Astrocyte (in vitro differentiated cells and primary cell): Measurements from ENCODE around the gene ABCA6. TPM values are rescaled to one million over a fixed set of nuclear protein-coding genes. Genes with fewer than 3 reads are reported as not detected.

Experiments
- DNase-seq: peaks from one replicate; pipeline ENCODE4 v3.0.0-alpha.2; 2010; ENCODE audit warnings: low read depth
- FAIRE-seq: peaks from 2 replicates; lab custom pipeline; 2011; peaks lifted over from hg19 to GRCh38; lab: Jason Lieb, UNC
- H2AFZ ChIP-seq: 2 replicates; pipeline ENCODE4 v1.6.0; 2012; ENCODE audit warnings: low read depth, low read length, inconsistent platforms
- H3K27ac ChIP-seq: 2 replicates; pipeline ENCODE4 v1.5.1; 2011; ENCODE audit warnings: low read depth, low read length, inconsistent platforms
- H3K27me3 ChIP-seq: 2 replicates; pipeline ENCODE4 v1.6.0; 2011; ENCODE audit warnings: low read length, inconsistent platforms; ENCODE audit not compliant: insufficient read depth
- H3K36me3 ChIP-seq: 2 replicates; pipeline ENCODE4 v1.5.1; 2011; ENCODE audit warnings: low read length, inconsistent platforms; ENCODE audit not compliant: insufficient read depth
- H3K4me1 ChIP-seq: 2 replicates; pipeline ENCODE4 v1.5.1; 2011; ENCODE audit warnings: low read length, inconsistent platforms; ENCODE audit not compliant: insufficient read depth
- H3K4me2 ChIP-seq: 2 replicates; pipeline ENCODE4 v1.6.0; 2012; ENCODE audit warnings: low read length, inconsistent platforms
- H3K4me3 ChIP-seq: 2 replicates; pipeline ENCODE4 v1.5.1; 2011; ENCODE audit warnings: low read depth, mild to moderate bottlenecking, low read length, inconsistent platforms; ENCODE audit not compliant: insufficient read depth
- H3K79me2 ChIP-seq: 2 replicates; pipeline ENCODE4 v1.6.0; 2012; ENCODE audit warnings: mild to moderate bottlenecking, low read length, inconsistent platforms; ENCODE audit not compliant: insufficient read depth
- H3K9ac ChIP-seq: 2 replicates; pipeline ENCODE4 v1.6.0; 2012; ENCODE audit warnings: mild to moderate bottlenecking, low read length, inconsistent platforms
- H3K9me3 ChIP-seq: 2 replicates; pipeline ENCODE4 v1.5.1; 2012; ENCODE audit warnings: low read depth, mild to moderate bottlenecking, low read length, inconsistent platforms; ENCODE audit not compliant: insufficient read depth
- H4K20me1 ChIP-seq: 2 replicates; pipeline ENCODE4 v1.6.0; 2012; ENCODE audit warnings: low read length, inconsistent platforms; ENCODE audit not compliant: insufficient read depth
- H3K27ac Mint-ChIP-seq: one replicate; pipeline ENCODE4 v1.8.0; 2021; ENCODE audit warnings: mild to moderate bottlenecking, mixed read lengths; ENCODE audit not compliant: unreplicated experiment
- H3K27me3 Mint-ChIP-seq: one replicate; pipeline ENCODE4 v1.8.0; 2021; ENCODE audit warnings: low read depth, mixed read lengths; ENCODE audit not compliant: unreplicated experiment
- H3K36me3 Mint-ChIP-seq: one replicate; pipeline ENCODE4 v1.8.0; 2021; ENCODE audit warnings: low read depth, mixed read lengths; ENCODE audit not compliant: unreplicated experiment
- H3K4me1 Mint-ChIP-seq: one replicate; pipeline ENCODE4 v1.8.0; 2021; ENCODE audit warnings: low read depth, mixed read lengths; ENCODE audit not compliant: unreplicated experiment
- H3K4me3 Mint-ChIP-seq: one replicate; pipeline ENCODE4 v1.8.0; 2021; ENCODE audit warnings: mild to moderate bottlenecking, moderate library complexity, mixed read lengths; ENCODE audit not compliant: unreplicated experiment
- H3K9me3 Mint-ChIP-seq: one replicate; pipeline ENCODE4 v1.8.0; 2021; ENCODE audit warnings: mild to moderate bottlenecking, mixed read lengths; ENCODE audit not compliant: unreplicated experiment
- CTCF ChIP-seq: IDR thresholded peaks from 2 replicates; pipeline ENCODE4 v1.5.1; 2011; ENCODE audit warnings: low read depth, mild to moderate bottlenecking, inconsistent platforms, low read length, moderate library complexity; ENCODE audit not compliant: insufficient read depth
- EZH2 ChIP-seq: IDR thresholded peaks from 2 replicates; pipeline ENCODE4 v1.6.1; 2012; ENCODE audit warnings: mild to moderate bottlenecking, low read length, inconsistent platforms; ENCODE audit not compliant: insufficient read depth
- total RNA-seq: library from RNA; stranded (reverse); gene quantifications from 2 replicates; pipeline ENCODE4 v1.2.1, GENCODE V29; 2021

The ABCA6 gene
- total RNA-seq, 1 donor from 2014 or later = not detected

GRCh38 chr17:69064001-69064400 is 77.7 kb downstream of the ABCA6 start:
- Histone ChIP-seq H3K9ac (no peak overlapping the region), H3K79me2 (no peaks in the 10 kb centered on the region), H3K9me3 (no peaks in the 10 kb centered on the region), H2AFZ (no peak overlapping the region), H3K36me3 (no peaks in the 10 kb centered on the region), H3K4me3 (no peak overlapping the region), H3K4me1 (no peaks in the 10 kb centered on the region), H3K27ac (no peak overlapping the region), H3K27me3 (no peaks in the 10 kb centered on the region), H3K4me2 (no peak overlapping the region), H4K20me1 (no peaks in the 10 kb centered on the region)
- no peak for DNase-seq
- no peaks in the 10 kb centered on the region for H3K27me3 Mint-ChIP-seq
- TF ChIP-seq EZH2 (no peak), CTCF (no peak)
- H3K9me3 Mint-ChIP-seq = no peaks in the 10 kb centered on the region
- no peaks in the 10 kb centered on the region for H3K36me3 Mint-ChIP-seq
- no peak overlapping the region for H3K27ac Mint-ChIP-seq
- H3K4me3 Mint-ChIP-seq = no peak overlapping the region
- FAIRE-seq = no peak
- H3K4me1 Mint-ChIP-seq = peaks cover 2% of the 10 kb centered on the region

GRCh38 chr17:69062860-69063581 is 78.7 kb downstream of the ABCA6 start:
- Mint-ChIP-seq H3K36me3 (no peaks in the 10 kb centered on the region), H3K27ac (no peak overlapping the region), H3K9me3 (no peaks in the 10 kb centered on the region), H3K4me1 (peaks cover 2% of the 10 kb centered on the region), H3K27me3 (no peaks in the 10 kb centered on the region), H3K4me3 (no peak overlapping the region)
- H3K9me3 ChIP-seq = no peaks in the 10 kb centered on the region
- no peak overlapping the region for H3K27ac ChIP-seq
- no peak for FAIRE-seq
- no peak overlapping the region for H3K4me3 ChIP-seq
- TF ChIP-seq EZH2 (no peak), CTCF (no peak)
- no peak overlapping the region for H3K4me2 ChIP-seq
- no peaks in the 10 kb centered on the region for H3K79me2 ChIP-seq
- no peaks in the 10 kb centered on the region for H3K27me3 ChIP-seq
- H3K36me3 ChIP-seq = no peaks in the 10 kb centered on the region
- no peak for DNase-seq
- no peaks in the 10 kb centered on the region for H4K20me1 ChIP-seq
- H3K4me1 ChIP-seq = no peaks in the 10 kb centered on the region
- no peak overlapping the region for H2AFZ ChIP-seq
- no peak overlapping the region for H3K9ac ChIP-seq
